ENCODE results near the gene GALNTL6.

GALNTL6 gene

DNA sequence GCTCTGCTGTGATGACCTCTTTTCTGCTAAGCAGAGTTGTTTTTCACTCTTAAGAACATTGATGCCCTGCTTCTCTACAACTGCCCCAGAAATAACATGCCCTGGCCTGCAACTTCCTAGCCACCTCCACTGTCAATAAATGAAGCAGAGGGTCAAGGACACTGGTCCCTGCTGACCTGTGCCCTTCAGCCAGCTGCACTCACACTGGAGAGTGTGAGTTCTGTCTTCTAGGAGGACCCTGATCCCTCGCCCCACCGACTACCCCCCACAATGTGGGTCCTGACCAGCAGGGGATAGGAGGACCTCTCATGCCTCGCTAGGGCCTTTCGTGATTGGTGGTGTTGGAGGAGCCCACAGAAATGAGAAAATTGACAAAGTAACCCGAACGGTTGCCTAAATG lies 947.3 kb downstream of the GALNTL6 start:
- TF ChIP-seq, protein P1, sequence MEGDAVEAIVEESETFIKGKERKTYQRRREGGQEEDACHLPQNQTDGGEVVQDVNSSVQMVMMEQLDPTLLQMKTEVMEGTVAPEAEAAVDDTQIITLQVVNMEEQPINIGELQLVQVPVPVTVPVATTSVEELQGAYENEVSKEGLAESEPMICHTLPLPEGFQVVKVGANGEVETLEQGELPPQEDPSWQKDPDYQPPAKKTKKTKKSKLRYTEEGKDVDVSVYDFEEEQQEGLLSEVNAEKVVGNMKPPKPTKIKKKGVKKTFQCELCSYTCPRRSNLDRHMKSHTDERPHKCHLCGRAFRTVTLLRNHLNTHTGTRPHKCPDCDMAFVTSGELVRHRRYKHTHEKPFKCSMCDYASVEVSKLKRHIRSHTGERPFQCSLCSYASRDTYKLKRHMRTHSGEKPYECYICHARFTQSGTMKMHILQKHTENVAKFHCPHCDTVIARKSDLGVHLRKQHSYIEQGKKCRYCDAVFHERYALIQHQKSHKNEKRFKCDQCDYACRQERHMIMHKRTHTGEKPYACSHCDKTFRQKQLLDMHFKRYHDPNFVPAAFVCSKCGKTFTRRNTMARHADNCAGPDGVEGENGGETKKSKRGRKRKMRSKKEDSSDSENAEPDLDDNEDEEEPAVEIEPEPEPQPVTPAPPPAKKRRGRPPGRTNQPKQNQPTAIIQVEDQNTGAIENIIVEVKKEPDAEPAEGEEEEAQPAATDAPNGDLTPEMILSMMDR (IDR thresholded peaks at IDR 0.05; ENCODE audit: borderline replicate concordance, control extremely low read depth, extremely low read depth, insufficient read depth, missing control alignments) = no peak
- DNase-seq (ENCODE audit: low spot score) = no peak
- in situ Hi-C loops (cut with MboI; ENCODE audit: low sequenced_read_pairs, unreplicated experiment) = no loop called here

DNA sequence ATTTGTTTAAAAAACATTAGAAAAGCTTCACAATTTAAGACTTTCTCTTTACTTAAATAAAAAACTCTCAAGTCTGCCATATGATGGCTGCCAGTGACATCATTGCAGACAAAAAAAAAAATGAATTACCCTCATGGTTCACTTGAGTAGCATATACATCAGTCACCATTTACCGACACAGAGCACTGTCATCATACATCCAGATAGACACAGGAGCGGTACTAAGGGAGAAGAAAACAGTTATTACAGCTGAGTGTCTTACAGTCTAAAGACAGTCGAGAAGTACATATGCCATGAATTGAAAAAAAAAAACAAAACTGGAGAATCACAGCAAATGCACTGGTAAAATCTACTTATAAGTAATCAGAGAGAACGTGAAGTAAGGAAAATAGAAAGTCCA lies 949.7 kb downstream of the GALNTL6 start:
- TF ChIP-seq, protein P1 (IDR thresholded peaks at IDR 0.05; ENCODE audit: borderline replicate concordance, control extremely low read depth, extremely low read depth, insufficient read depth, missing control alignments) = no peak
- no peak for DNase-seq (ENCODE audit: low spot score)
- in situ Hi-C loops (cut with MboI; ENCODE audit: low sequenced_read_pairs, unreplicated experiment) = no loop called here

DNA sequence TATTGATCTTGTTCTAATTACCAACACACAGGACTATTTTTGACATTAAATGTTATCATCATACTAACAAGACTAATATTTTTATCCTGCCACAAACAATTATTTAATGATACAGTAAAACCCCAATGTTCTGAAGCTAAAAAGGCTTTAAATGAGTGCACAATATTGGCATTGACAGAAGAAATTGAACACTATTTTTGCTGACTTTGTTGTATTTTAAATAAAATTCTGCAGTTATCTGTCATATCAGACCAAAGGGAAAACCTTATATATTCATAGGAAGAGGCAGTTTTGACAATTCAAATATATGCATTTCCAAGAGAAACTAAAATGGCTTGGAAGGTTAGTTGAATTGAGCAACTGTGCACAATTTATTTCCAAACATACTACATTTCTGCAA lies 957.6 kb downstream of the GALNTL6 start:
- TF ChIP-seq, protein P1 (IDR thresholded peaks at IDR 0.05; ENCODE audit: borderline replicate concordance, control extremely low read depth, extremely low read depth, insufficient read depth, missing control alignments) = no peak
- in situ Hi-C loops (cut with MboI; ENCODE audit: low sequenced_read_pairs, unreplicated experiment) = no loop called here
- DNase-seq (ENCODE audit: low spot score) = no peak

DNA sequence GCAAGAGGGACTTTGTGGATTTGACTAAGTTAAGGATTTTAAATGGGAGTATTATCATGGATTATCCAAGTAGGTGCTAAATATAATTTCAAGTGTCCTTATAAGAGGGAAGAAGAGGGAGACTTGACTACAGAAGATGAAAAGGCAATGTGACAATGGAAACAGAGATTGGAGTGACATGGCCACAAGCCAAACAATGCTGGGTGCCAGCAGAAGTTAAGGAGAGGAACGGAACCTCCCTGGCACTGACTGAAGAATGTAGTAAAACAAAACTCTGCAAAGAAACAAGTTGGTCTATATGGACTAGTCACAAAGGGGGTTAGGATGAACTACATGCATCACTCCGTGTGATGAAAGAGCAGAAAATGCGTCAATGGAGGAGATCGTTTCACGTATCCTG lies 959.6 kb downstream of the GALNTL6 start:
- TF ChIP-seq, protein P1 (IDR thresholded peaks at IDR 0.05; ENCODE audit: borderline replicate concordance, control extremely low read depth, extremely low read depth, insufficient read depth, missing control alignments) = no peak
- in situ Hi-C loops (cut with MboI; ENCODE audit: low sequenced_read_pairs, unreplicated experiment) = no loop called here
- DNase-seq (ENCODE audit: low spot score) = no peak

DNA sequence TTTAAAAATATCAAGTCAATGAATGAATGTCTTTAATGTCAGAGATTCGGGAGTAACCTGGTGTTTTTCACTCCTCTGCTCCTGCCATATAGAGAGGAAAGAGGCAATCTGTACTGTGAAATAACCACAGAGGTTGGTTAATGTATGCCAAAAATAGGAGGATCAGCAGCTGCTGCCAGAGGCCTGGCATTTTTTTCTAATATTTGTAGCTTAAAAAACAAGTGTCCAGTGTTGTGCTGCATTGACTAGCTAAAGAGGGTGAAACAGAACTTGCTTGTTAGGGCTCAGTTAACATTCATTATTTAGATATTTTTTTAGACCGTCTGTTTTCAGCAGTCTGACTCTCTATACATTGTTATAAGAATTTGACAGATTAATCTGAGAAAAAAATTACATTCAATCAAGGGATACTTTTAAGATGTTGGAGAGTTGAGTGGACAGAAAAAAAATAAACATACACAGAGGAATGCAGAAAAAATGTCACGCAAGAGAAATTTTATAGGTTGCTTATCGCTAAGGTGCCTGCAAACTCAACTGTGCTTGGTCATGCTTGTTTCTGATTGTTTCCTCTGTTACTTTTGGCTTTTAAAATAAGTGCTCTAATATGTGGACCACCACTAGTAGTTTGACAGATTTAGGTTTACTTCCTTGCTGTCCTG lies 963.1 kb downstream of the GALNTL6 start:
- DNase-seq (ENCODE audit: low spot score) = no peak
- TF ChIP-seq, protein P1 (IDR thresholded peaks at IDR 0.05; ENCODE audit: borderline replicate concordance, control extremely low read depth, extremely low read depth, insufficient read depth, missing control alignments) = no peak
- in situ Hi-C loops (cut with MboI; ENCODE audit: low sequenced_read_pairs, unreplicated experiment) = no loop called here

GRCh38 chr4:172777729-172778431 lies 964.7 kb downstream of the GALNTL6 start:
- in situ Hi-C loops (cut with MboI; ENCODE audit: low sequenced_read_pairs, unreplicated experiment) = no loop called here
- TF ChIP-seq, protein P1 (IDR thresholded peaks at IDR 0.05; ENCODE audit: borderline replicate concordance, control extremely low read depth, extremely low read depth, insufficient read depth, missing control alignments) = no peak
- DNase-seq (ENCODE audit: low spot score) = no peak

Data from GM13976 (cell line).